ENCODE data around the gene FKBP5. TPM values are rescaled to one million over a fixed set of nuclear protein-coding genes. Genes with fewer than 3 reads are reported as not detected.
"Not testable (repeated sequence)": the region's sequence is repeated elsewhere in the genome, so short reads cannot be mapped to it uniquely, and the experiment has no call there.

Gene FKBP5
- total RNA-seq, 1 donor from 2014 or later, result 16.5 TPM

DNA sequence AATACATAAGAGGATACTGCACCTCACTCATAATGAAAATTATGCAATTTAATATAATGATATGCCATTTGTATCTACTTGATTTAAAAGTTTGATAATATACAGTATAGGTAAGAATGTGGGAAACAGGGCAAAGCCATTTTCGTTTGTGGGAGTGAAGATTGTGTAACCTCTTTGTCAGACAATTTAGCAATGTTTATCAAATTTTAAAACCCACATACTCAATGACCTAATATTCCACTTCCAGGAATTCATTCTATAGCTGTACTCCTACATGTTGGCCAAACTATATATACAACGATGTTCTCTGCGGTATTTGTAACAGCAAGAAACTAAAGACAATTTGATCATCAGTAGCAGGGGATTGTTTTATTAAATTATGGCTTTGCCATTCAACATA lies 17.8 kb upstream of the FKBP5 start:
- H3K4me3 ChIP-seq (ENCODE audit: low read depth, low read length), result no peak overlapping the region
- TF ChIP-seq, protein P1, sequence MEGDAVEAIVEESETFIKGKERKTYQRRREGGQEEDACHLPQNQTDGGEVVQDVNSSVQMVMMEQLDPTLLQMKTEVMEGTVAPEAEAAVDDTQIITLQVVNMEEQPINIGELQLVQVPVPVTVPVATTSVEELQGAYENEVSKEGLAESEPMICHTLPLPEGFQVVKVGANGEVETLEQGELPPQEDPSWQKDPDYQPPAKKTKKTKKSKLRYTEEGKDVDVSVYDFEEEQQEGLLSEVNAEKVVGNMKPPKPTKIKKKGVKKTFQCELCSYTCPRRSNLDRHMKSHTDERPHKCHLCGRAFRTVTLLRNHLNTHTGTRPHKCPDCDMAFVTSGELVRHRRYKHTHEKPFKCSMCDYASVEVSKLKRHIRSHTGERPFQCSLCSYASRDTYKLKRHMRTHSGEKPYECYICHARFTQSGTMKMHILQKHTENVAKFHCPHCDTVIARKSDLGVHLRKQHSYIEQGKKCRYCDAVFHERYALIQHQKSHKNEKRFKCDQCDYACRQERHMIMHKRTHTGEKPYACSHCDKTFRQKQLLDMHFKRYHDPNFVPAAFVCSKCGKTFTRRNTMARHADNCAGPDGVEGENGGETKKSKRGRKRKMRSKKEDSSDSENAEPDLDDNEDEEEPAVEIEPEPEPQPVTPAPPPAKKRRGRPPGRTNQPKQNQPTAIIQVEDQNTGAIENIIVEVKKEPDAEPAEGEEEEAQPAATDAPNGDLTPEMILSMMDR (conservative IDR thresholded peaks at IDR 0.05; ENCODE audit: low read depth, low read length), result no peak
- DNase-seq (ENCODE audit: low read depth), result no peak

DNA sequence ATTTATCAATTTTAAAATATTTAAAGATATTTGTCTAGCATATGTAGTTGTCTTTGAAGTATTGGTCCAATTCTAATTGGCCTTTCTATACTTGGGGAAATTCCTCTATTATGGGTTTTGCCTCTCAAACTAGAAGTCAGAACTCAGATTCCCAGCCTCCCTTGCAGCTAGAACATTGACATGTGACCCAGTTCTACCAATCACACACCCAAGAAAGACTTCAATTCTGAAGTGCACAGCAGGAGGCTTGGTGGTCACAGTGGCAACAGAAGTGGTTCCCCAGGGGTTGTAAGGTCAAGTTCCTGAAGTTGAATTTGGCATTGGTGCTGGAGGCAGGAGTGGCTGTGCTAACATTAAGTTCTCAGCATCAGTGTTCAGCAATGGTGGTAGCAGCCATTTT lies 14.8 kb upstream of the FKBP5 start:
- TF ChIP-seq, protein P1 (conservative IDR thresholded peaks at IDR 0.05; ENCODE audit: low read depth, low read length), result no peak
- no peak overlapping the region for H3K4me3 ChIP-seq (ENCODE audit: low read depth, low read length)
- no peak for DNase-seq (ENCODE audit: low read depth)

DNA sequence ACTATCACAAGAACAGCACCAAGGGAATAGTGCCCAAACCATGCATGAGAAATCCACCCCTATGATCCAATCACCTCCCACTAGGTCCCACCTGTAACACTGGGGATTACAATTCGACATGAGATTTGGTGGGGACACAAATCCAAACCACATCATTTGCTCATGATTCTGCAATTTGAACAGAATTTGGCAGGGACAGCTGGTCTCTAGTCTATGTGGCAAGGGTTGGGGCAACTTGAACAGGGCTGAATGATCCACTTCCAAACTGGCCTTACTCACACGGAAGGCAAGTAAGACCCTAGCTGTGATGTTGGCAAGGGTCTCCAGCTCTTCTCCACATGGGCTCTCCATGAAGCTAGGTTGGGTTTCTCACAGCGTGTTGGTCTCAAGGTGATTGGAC lies 10.1 kb upstream of the FKBP5 start:
- TF ChIP-seq, protein P1 (conservative IDR thresholded peaks at IDR 0.05; ENCODE audit: low read depth, low read length), result no peak
- no peak overlapping the region for H3K4me3 ChIP-seq (ENCODE audit: low read depth, low read length)
- no peak for DNase-seq (ENCODE audit: low read depth)

DNA sequence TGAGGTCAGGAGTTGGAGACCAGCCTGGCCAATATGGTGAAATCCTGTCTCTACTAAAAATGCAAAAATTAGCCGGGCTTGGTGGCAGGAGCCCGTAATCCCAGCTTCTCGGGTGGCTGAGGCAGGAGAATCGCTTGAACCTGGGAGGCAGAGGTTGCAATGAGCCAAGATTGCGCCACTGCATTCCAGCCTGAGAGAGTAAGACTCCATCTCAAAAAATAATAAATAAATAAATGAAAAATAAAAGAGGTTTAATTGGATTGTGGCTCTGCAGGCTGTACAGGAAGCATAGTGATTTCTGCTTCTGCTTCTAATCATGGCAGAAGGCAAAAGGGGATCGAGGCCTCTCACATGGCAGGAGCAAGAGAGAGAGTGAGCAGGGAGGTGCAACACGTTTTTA lies 9.7 kb upstream of the FKBP5 start:
- H3K4me3 ChIP-seq (ENCODE audit: low read depth, low read length); DNase-seq (ENCODE audit: low read depth): not testable (repeated sequence)

DNA sequence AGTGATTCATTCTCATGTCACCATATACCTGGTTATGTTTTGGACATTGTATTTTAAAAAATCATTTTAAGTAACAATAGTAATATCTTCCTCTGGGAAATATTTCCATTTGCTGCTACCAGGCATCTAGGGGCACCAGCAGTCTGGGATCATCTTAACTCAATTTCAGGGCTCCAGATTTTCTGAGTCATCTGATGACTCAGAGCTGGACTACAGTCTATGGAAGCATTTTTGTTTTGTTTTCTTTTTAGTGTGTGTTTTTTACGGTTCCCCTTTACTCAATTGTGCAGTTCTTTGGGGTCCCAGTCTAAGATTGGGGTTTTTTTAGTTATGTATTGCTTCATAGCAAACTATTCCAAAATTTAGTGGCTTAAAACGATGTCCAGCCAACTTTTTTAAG lies 5.7 kb upstream of the FKBP5 start:
- DNase-seq (ENCODE audit: low read depth), result no peak
- TF ChIP-seq, protein P1 (conservative IDR thresholded peaks at IDR 0.05; ENCODE audit: low read depth, low read length), result no peak

DNA sequence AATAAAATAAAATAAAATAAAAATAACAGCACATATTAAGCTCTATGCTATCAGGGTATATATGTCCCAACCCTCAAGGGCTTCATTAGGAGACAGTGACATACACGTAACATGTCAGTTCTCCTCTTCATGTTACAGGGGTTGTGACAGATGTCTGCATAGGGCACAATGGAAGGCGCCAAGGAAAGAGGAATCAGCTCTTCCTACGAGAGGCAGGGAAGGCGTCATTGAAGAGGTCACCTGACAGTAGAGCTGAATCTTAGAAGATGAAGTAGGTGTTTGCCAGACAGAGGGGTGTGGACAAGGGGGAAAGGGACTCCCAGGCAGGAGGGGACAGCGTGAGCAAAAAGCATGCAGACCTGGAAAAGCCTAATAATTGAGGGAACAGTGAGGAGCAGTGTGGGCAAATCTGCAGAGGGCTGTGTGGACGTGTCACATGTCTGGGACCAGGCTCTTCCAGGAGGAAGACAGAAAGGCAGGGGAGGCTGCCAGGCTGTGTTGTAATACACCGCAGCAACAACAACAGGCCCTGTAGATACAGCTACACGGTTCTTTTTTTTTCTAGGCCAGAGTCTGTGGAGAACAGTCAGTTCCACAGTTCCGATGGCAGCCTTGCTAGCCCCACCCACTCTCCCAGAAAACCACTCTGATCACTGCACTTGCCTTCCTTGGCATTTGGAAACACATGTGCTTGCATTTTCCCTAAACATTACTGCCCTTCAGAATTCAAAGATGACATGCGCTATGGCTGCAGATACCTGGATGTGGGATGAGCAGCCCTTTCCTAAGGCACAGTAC lies 2.5 kb upstream of the FKBP5 start:
- TF ChIP-seq, protein P1 (conservative IDR thresholded peaks at IDR 0.05; ENCODE audit: low read depth, low read length), result no peak
- no peak for DNase-seq (ENCODE audit: low read depth)
- no peak overlapping the region for H3K4me3 ChIP-seq (ENCODE audit: low read depth, low read length)

More for the DNA sequence above, 5.7 kb upstream of the FKBP5 start:
- no peak overlapping the region for H3K4me3 ChIP-seq (ENCODE audit: low read depth, low read length)

DNA sequence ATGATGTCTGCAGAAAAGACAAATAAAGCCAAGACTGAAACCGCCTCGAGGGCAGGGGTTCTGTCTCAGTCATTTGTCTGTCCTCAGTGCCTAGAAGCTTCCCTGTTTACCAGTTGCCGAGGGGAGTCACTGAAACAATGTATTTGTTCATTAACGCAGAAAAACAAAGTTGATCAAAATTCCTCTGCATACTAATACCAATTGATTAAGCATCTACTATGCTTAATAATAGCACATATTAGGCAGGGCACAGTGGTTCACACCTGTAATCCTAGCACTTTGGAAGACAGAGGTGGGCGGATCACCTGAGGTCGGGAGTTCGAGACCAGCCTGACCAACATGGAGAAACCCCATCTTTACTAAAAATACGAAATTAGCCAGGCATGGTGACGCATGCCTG lies 1.8 kb upstream of the FKBP5 start:
- no peak for DNase-seq (ENCODE audit: low read depth)
- no peak overlapping the region for H3K4me3 ChIP-seq (ENCODE audit: low read depth, low read length)
- TF ChIP-seq, protein P1 (conservative IDR thresholded peaks at IDR 0.05; ENCODE audit: low read depth, low read length), result no peak

DNA sequence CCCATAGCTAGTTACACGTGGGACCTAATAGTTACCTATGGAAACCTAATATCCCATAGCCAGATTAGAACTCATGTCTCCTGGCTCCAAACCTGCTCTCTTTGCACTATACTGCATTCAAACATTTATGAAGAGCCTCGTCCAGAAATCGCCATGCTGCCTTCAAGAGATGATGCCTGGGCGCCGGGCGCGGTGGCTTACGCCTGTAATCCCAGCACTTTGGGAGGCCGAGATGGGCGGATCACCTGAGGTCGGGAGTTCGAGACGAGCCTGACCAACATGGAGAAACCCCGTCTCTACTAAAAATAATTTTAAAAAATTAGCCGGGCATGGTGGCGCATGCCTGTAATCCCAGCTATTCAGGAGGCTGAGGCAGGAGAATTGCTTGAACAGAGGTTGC lies 1.3 kb upstream of the FKBP5 start:
- not testable (repeated sequence) for H3K4me3 ChIP-seq (ENCODE audit: low read depth, low read length); DNase-seq (ENCODE audit: low read depth)
